Neural cell (in vitro differentiated cells): ENCODE measurements around the gene ARHGEF11. TPM values are rescaled to one million over a fixed set of nuclear protein-coding genes. Genes with fewer than 3 reads are reported as not detected.

Source experiments
- H2AFZ ChIP-seq: fragments of 200-600, 300-800 bp; sonication (generic), shearing (Covaris generic); 2 replicates; pipeline ENCODE4 v1.6.0; 2014; ENCODE audit warnings: low read depth, mild to moderate bottlenecking, antibody characterized with exemption, low read length, moderate library complexity
- H3F3A ChIP-seq: fragments of 200-600 bp; shearing (Covaris generic); 2 replicates; pipeline ENCODE4 v1.6.1; 2016; ENCODE audit warnings: mild to moderate bottlenecking, moderate library complexity, mixed read lengths, antibody characterized with exemption, low read length; ENCODE audit not compliant: insufficient read depth, poor library complexity, severe bottlenecking
- H3K27ac ChIP-seq: fragments of 200-600, 300-800 bp; sonication (generic), shearing (Covaris generic); 2 replicates; pipeline ENCODE4 v1.5.1; 2014; ENCODE audit warnings: mild to moderate bottlenecking, low read length, moderate library complexity
- H3K27me3 ChIP-seq: fragments of 300-800, 200-600 bp; sonication (generic), shearing (Covaris generic); 2 replicates; pipeline ENCODE4 v1.6.0; 2014; ENCODE audit warnings: mild to moderate bottlenecking, low read depth, low read length, moderate library complexity; ENCODE audit not compliant: insufficient read depth
- H3K36me3 ChIP-seq: fragments of 300-800, 200-600 bp; sonication (generic), shearing (Covaris generic); 2 replicates; pipeline ENCODE4 v1.5.1; 2014; ENCODE audit warnings: mild to moderate bottlenecking, antibody characterized with exemption, low read length, moderate library complexity; ENCODE audit not compliant: insufficient read depth
- H3K4me2 ChIP-seq: fragments of 300-800, 200-600 bp; sonication (generic), shearing (Covaris generic); 2 replicates; pipeline ENCODE4 v1.6.0; 2014; ENCODE audit warnings: mild to moderate bottlenecking, low read length
- H3K4me3 ChIP-seq: fragments of 300-800, 200-600 bp; sonication (generic), shearing (Covaris generic); 2 replicates; pipeline ENCODE4 v1.5.1; 2014; ENCODE audit warnings: mild to moderate bottlenecking, low read length, moderate library complexity
- H3K79me2 ChIP-seq: fragments of 200-600 bp; shearing (Covaris generic); replicated peaks from 2 replicates; pipeline ENCODE4 v1.6.0; 2014; ENCODE audit warnings: mild to moderate bottlenecking, low read length, moderate library complexity; ENCODE audit not compliant: insufficient read depth
- H3K9ac ChIP-seq: fragments of 300-800, 200-600 bp; sonication (generic), shearing (Covaris generic); 2 replicates; pipeline ENCODE4 v1.6.1; 2016; ENCODE audit warnings: mild to moderate bottlenecking, low read length, mixed read lengths
- H3K9me2 ChIP-seq: fragments of 200-600 bp; shearing (Covaris generic); 2 replicates; pipeline ENCODE4 v1.6.1; 2016; ENCODE audit warnings: mild to moderate bottlenecking, low read length, mixed read lengths; ENCODE audit not compliant: insufficient read depth
- H3K9me3 ChIP-seq: fragments of 200-600, 300-800 bp; sonication (generic), shearing (Covaris generic); 2 replicates; pipeline ENCODE4 v1.6.1; 2016; ENCODE audit warnings: mild to moderate bottlenecking, mixed run types, low read length, moderate library complexity, mixed read lengths
- H4K20me1 ChIP-seq: fragments of 200-600 bp; shearing (Covaris generic); 2 replicates; pipeline ENCODE4 v1.6.1; 2016; ENCODE audit warnings: mild to moderate bottlenecking, mixed run types; ENCODE audit not compliant: insufficient read depth
- EP300 ChIP-seq: fragments of 450-650 bp; conservative IDR thresholded peaks from 2 replicates; pipeline ENCODE4 v1.6.1; 2014; ENCODE audit warnings: antibody characterized with exemption, mild to moderate bottlenecking, moderate library complexity; ENCODE audit not compliant: poor library complexity, severe bottlenecking
- EZH2 ChIP-seq: fragments of 200-600, 300-800 bp; shearing (Covaris generic), sonication (generic); IDR thresholded peaks from 2 replicates; pipeline ENCODE4 v1.6.1; 2014; ENCODE audit warnings: antibody characterized with exemption, low read length, borderline replicate concordance, mild to moderate bottlenecking; ENCODE audit not compliant: insufficient read depth, poor library complexity, severe bottlenecking
- MXI1 ChIP-seq: fragments of 450-650 bp; conservative IDR thresholded peaks from 2 replicates; pipeline ENCODE4 v1.6.1; 2014; ENCODE audit warnings: antibody characterized with exemption, mild to moderate bottlenecking; ENCODE audit not compliant: poor library complexity, severe bottlenecking
- POLR2AphosphoS5 ChIP-seq: IDR thresholded peaks from 2 replicates; pipeline ENCODE4 v1.6.1; 2012
- RAD21 ChIP-seq: fragments of 450-650 bp; conservative IDR thresholded peaks from 2 replicates; pipeline ENCODE4 v1.6.1; 2014; ENCODE audit warnings: antibody characterized with exemption, mild to moderate bottlenecking, moderate library complexity
- REST ChIP-seq: IDR thresholded peaks from 2 replicates; pipeline ENCODE4 v1.6.1; 2012; ENCODE audit warnings: borderline replicate concordance
- SMC3 ChIP-seq: fragments of 450-650 bp; conservative IDR thresholded peaks from 2 replicates; pipeline ENCODE4 v1.6.1; 2014; ENCODE audit warnings: antibody characterized with exemption, mild to moderate bottlenecking, moderate library complexity; ENCODE audit not compliant: poor library complexity
- TAF1 ChIP-seq: IDR thresholded peaks from 2 replicates; pipeline ENCODE4 v1.6.1; 2012; ENCODE audit warnings: low read depth
- polyA plus RNA-seq: library from polyadenylated mRNA; depleted of rRNA; stranded (reverse); fragments of >200 nt; gene quantifications from 2 replicates; pipeline ENCODE4 v1.2.3, GENCODE V29; 2014
- TF ChIP-seq, protein P1 (sequence below): fragments of 450-650 bp; IDR thresholded peaks from 2 replicates; pipeline ENCODE4 v1.5.1; 2014; ENCODE audit warnings: antibody characterized with exemption, mild to moderate bottlenecking, moderate library complexity; ENCODE audit not compliant: poor library complexity, severe bottlenecking

ARHGEF11 gene
- polyA plus RNA-seq, 1 donor from 2014 or later = 33.2 TPM

DNA sequence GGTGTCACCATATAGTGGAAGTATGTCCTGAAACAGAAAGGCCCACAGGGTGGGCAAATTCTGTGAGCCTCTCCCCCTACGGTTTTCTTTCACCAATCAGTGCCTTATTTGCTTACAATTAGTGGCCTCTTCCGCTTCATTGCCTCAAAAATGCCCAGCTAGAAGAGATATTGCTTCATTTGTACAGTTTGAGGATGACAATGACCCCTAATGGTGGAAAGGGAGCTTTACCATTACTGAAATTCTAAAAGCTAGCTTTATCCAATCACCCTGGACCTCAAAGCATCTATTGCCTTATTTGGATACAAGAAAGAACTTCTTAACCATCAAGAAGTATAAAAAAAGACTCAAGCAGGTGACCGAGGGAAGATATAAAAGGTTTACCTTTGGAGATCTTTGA, 75.5 kb downstream of the ARHGEF11 start:
- TF ChIP-seq EP300 = no peak
- TF ChIP-seq TAF1 = no peak
- TF ChIP-seq POLR2AphosphoS5 = no peak
- TF ChIP-seq SMC3 = no peak
- no peak for TF ChIP-seq MXI1
- no peak for TF ChIP-seq REST
- TF ChIP-seq EZH2 = no peak
- TF ChIP-seq, protein P1, sequence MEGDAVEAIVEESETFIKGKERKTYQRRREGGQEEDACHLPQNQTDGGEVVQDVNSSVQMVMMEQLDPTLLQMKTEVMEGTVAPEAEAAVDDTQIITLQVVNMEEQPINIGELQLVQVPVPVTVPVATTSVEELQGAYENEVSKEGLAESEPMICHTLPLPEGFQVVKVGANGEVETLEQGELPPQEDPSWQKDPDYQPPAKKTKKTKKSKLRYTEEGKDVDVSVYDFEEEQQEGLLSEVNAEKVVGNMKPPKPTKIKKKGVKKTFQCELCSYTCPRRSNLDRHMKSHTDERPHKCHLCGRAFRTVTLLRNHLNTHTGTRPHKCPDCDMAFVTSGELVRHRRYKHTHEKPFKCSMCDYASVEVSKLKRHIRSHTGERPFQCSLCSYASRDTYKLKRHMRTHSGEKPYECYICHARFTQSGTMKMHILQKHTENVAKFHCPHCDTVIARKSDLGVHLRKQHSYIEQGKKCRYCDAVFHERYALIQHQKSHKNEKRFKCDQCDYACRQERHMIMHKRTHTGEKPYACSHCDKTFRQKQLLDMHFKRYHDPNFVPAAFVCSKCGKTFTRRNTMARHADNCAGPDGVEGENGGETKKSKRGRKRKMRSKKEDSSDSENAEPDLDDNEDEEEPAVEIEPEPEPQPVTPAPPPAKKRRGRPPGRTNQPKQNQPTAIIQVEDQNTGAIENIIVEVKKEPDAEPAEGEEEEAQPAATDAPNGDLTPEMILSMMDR = no peak
- TF ChIP-seq RAD21 = no peak
- H3K9me2 ChIP-seq = no peaks in the 10 kb centered on the region
- no peaks in the 10 kb centered on the region for H3F3A ChIP-seq
- no peak overlapping the region for H3K4me2 ChIP-seq
- H3K79me2 ChIP-seq = no peaks in the 10 kb centered on the region
- no peak overlapping the region for H3K27ac ChIP-seq
- H4K20me1 ChIP-seq = no peaks in the 10 kb centered on the region
- peaks cover 5% of the 10 kb centered on the region for H3K36me3 ChIP-seq
- H3K9ac ChIP-seq = no peak overlapping the region
- no peak overlapping the region for H2AFZ ChIP-seq
- no peaks in the 10 kb centered on the region for H3K27me3 ChIP-seq
- H3K9me3 ChIP-seq = no peaks in the 10 kb centered on the region
- H3K4me3 ChIP-seq = no peak overlapping the region

GRCh38 chr1:156969496-156969895, 76.0 kb downstream of the ARHGEF11 start:
- Histone ChIP-seq H3K36me3 (peaks cover 5% of the 10 kb centered on the region), H3K9ac (no peak overlapping the region), H3K79me2 (no peaks in the 10 kb centered on the region), H3K4me3 (no peak overlapping the region), H3K9me2 (no peaks in the 10 kb centered on the region), H3K27me3 (no peaks in the 10 kb centered on the region), H3K4me2 (no peak overlapping the region), H2AFZ (no peak overlapping the region), H3K9me3 (no peaks in the 10 kb centered on the region), H3K27ac (no peak overlapping the region), H3F3A (no peaks in the 10 kb centered on the region), H4K20me1 (no peaks in the 10 kb centered on the region)
- no peak for TF ChIP-seq REST
- no peak for TF ChIP-seq EP300
- TF ChIP-seq SMC3 = no peak
